Sigmoid colon (tissue), 4 donors: ENCODE data around the gene DRAXIN.

Experiments
- CTCF ChIP-seq, 4 experiments: fragments of 450-650 bp in 3 of 4; fragments of 200-600 bp in 1 of 4; IDR thresholded peaks; one replicate each; pipeline ENCODE4 v1.5.1; 2016 to 2019; ENCODE audit warnings: antibody characterized with exemption in 4 of 4, mild to moderate bottlenecking in 3 of 4, moderate library complexity in 2 of 4
- POLR2A ChIP-seq, 2 donors: fragments of 450-650 bp; IDR thresholded peaks; one replicate each; pipeline ENCODE4 v1.6.1; 2016; ENCODE audit warnings: antibody characterized with exemption in 2 of 2, mild to moderate bottlenecking in 2 of 2, moderate library complexity in 2 of 2
- POLR2AphosphoS5 ChIP-seq, 4 donors: sonication (generic); formaldehyde crosslinking; IDR thresholded peaks; one replicate each; pipeline ENCODE4 v1.6.1; 2017; ENCODE audit warnings: antibody characterized with exemption in 4 of 4

GRCh38 chr1:11705596-11705995 is 14.1 kb downstream of the DRAXIN start:
- no peak for TF ChIP-seq CTCF (IDR thresholded peaks at IDR 0.05)
- TF ChIP-seq POLR2A (IDR thresholded peaks at IDR 0.05): no peak
- no peak for TF ChIP-seq POLR2AphosphoS5 (IDR thresholded peaks at IDR 0.05)
